Activated CD8-positive, alpha-beta T cell treated with anti-CD3 and anti-CD28 coated beads for 36 hours (primary cell): Measurements from ENCODE around the gene KIF26A. TPM values are rescaled to one million over a fixed set of nuclear protein-coding genes. Genes with fewer than 3 reads are reported as not detected.

Experiments used
- ATAC-seq: fragments of 200-7000 bp; cut with Tn5 transposase; one replicate; pipeline ENCODE4 v1.10.0; 2021; ENCODE audit warnings: mild to moderate bottlenecking, moderate library complexity
- CTCF ChIA-PET: fragments of 350-600 bp; sonication (Branson Sonifier 250); formaldehyde crosslinking; loops from one replicate; lab custom pipeline; 2021; ENCODE audit warnings: antibody characterized with exemption; lab: Charles Lee
- POLR2A ChIA-PET: fragments of 350-600 bp; sonication (Branson Sonifier 250); formaldehyde crosslinking; loops from one replicate; lab custom pipeline; 2021; ENCODE audit warnings: antibody characterized with exemption; lab: Charles Lee
- DNase-seq: peaks from one replicate; pipeline ENCODE4 v3.0.0-alpha.2; 2020
- H3K27ac Mint-ChIP-seq: one replicate; pipeline ENCODE4 v1.8.0; 2021; ENCODE audit warnings: mild to moderate bottlenecking, mixed read lengths
- H3K27me3 Mint-ChIP-seq: one replicate; pipeline ENCODE4 v1.8.0; 2021; ENCODE audit warnings: mixed read lengths
- H3K36me3 Mint-ChIP-seq: one replicate; pipeline ENCODE4 v1.8.0; 2021; ENCODE audit warnings: low read depth, mixed read lengths
- H3K4me1 Mint-ChIP-seq: one replicate; pipeline ENCODE4 v1.8.0; 2021; ENCODE audit warnings: low read depth, mixed read lengths
- H3K4me3 Mint-ChIP-seq: one replicate; pipeline ENCODE4 v1.8.0; 2021; ENCODE audit warnings: mild to moderate bottlenecking, moderate library complexity, mixed read lengths
- H3K9me3 Mint-ChIP-seq: one replicate; pipeline ENCODE4 v1.8.0; 2021; ENCODE audit warnings: mixed read lengths
- intact Hi-C: fragments of 100-400 bp; cut with micrococcal nuclease; formaldehyde crosslinking; loops from one replicate; pipeline ENCODE4 v1.10.0; 2022
- total RNA-seq, 2 experiments: library from RNA; stranded (reverse); gene quantifications; one replicate each; pipeline ENCODE4 v1.2.3, GENCODE V29; 2021
- TF ChIP-seq, protein P1 (sequence below): fragments of 200-600 bp; IDR thresholded peaks from one replicate; pipeline ENCODE4 v1.8.0; 2022; ENCODE audit warnings: antibody characterized with exemption, mild to moderate bottlenecking

The KIF26A gene
- total RNA-seq, 2 experiments from 2014 or later: 0.59 to 0.65 TPM

DNA sequence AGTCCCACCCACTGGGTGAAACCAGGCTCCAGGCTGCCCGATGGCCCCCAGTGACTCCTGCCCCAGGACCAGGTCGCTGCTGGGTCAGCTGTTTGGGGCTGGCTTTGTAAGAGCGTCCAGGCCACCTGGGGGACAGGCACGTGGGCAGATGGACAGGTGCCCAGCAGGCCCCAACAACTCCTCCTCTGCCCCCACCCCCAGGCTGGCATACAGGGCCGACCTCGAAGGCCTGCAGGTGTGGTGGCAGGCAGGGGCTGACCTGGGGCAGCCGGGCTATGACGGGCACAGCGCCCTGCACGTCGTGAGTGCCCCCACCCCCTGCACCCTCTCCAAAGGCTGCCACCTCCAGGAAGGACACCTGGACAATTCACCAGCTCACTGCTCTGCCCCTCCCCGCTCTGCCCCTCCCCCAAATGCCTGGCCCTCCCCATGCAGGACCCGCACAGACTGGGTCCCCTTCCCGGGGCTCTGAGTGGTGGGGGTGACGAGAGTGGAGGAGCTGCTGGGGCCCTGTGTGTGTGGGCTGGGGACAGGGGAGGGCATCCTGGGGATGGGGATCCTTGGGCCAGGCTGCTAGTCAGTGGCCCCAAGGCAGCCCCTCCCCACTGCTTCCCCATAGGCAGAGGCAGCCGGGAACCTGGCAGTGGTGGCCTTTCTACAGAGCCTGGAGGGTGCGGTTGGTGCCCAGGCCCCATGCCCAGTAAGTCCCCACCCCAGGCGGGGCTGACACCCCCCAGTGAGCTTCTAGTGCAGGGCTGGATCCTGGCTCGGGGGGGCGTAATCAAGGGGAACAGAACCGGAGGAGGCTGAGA, 26.9 kb upstream of the KIF26A start:
- DNase-seq: no peak
- TF ChIP-seq, protein P1, sequence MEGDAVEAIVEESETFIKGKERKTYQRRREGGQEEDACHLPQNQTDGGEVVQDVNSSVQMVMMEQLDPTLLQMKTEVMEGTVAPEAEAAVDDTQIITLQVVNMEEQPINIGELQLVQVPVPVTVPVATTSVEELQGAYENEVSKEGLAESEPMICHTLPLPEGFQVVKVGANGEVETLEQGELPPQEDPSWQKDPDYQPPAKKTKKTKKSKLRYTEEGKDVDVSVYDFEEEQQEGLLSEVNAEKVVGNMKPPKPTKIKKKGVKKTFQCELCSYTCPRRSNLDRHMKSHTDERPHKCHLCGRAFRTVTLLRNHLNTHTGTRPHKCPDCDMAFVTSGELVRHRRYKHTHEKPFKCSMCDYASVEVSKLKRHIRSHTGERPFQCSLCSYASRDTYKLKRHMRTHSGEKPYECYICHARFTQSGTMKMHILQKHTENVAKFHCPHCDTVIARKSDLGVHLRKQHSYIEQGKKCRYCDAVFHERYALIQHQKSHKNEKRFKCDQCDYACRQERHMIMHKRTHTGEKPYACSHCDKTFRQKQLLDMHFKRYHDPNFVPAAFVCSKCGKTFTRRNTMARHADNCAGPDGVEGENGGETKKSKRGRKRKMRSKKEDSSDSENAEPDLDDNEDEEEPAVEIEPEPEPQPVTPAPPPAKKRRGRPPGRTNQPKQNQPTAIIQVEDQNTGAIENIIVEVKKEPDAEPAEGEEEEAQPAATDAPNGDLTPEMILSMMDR: no peak
- intact Hi-C loops: no loop called here

DNA sequence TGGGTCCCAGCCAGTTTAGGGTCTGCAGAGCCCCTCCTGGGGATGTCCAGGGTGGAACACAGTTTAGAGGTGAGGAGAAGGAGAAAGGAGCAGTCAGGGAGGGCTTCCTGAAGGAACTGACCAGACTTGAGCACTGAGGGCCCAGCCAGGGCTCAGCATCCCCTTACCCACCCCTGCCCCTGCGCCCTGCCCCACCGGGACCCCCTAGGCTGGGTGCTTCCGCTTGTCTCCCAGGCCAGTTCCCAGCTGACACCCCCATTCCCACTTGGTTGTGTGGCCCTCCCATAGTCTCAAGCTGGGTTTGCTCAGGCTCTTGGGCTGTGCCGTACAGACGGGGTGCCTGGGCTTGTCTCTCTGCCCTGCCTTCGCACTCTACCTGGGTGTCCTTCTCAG, 26.3 kb upstream of the KIF26A start:
- no peak for DNase-seq
- TF ChIP-seq, protein P1: no peak
- H3K9me3 Mint-ChIP-seq: no peaks in the 10 kb centered on the region
- intact Hi-C loops: no loop called here
- peaks cover 10% of the 10 kb centered on the region for H3K27me3 Mint-ChIP-seq
- H3K36me3 Mint-ChIP-seq: no peaks in the 10 kb centered on the region
- H3K4me3 Mint-ChIP-seq: no peak overlapping the region
- CTCF ChIA-PET: no interaction called here
- ATAC-seq: no peak
- POLR2A ChIA-PET: no interaction called here
- no peaks in the 10 kb centered on the region for H3K4me1 Mint-ChIP-seq
- H3K27ac Mint-ChIP-seq: no peak overlapping the region

More for the DNA sequence above, 26.9 kb upstream of the KIF26A start:
- Mint-ChIP-seq H3K9me3 (no peaks in the 10 kb centered on the region), H3K36me3 (no peaks in the 10 kb centered on the region), H3K4me1 (no peaks in the 10 kb centered on the region), H3K27ac (no peak overlapping the region), H3K27me3 (peaks cover 10% of the 10 kb centered on the region), H3K4me3 (no peak overlapping the region)
- ChIA-PET POLR2A (no interaction called here), CTCF (no interaction called here)
- no peak for ATAC-seq

DNA sequence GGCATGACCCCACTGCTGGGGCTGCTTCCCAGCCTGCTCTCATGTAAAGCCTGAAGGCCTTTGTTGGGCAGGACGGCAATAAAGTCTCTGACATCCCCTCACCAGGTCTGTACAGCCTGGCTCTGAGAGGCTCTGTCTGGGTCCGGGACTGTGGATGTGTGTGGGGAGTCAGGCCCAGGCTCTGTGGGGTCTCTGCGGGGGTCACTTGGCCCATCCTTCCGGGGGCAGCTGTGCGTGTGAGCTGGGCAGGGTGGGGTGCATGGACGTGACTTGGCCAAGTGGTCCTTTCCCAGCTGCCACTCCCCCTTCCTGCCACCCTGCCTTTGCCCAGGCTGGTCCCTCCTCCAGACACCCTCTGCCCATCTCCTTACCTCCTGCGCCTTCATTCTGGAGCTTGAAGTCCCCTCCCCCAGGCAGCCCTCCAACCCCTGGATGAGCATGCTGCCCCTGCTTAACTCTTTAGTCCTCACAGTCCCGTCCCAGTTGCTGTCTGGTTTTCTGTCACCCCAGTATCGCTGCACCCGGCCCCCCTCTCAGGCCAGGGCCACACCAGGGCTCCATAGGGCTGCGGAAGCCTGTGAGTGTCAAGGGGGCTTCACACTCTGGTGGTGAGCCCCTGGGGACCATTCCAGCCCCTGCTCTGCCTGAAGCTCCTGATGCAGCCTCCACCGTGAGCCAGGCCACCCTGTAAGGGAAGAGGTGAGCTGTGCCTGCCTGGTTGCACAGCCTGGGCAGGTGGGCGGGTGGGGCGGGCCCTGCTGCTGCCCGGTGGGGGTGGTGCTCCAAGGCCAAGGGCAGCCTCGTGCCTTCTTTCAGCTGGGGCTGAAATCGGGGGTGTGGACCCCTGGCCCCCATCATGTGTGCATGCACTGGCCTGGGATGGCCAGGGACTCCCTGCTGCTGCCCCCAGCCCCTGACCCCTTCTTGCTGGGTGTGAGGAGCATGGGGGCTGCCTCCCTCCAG, 25.5 kb upstream of the KIF26A start:
- POLR2A ChIA-PET: no interaction called here
- Mint-ChIP-seq H3K36me3 (no peaks in the 10 kb centered on the region), H3K27ac (no peak overlapping the region), H3K4me1 (no peaks in the 10 kb centered on the region), H3K27me3 (peaks cover 12% of the 10 kb centered on the region), H3K4me3 (no peak overlapping the region), H3K9me3 (no peaks in the 10 kb centered on the region)
- no peak for DNase-seq
- TF ChIP-seq, protein P1: no peak
- intact Hi-C loops: no loop called here
- CTCF ChIA-PET: no interaction called here
- ATAC-seq: no peak

GRCh38 chr14:104113631-104114420, 24.6 kb upstream of the KIF26A start:
- ChIA-PET POLR2A (interaction anchor here (1.3 kb wide), 1 partner anchor 10 kb away, joined by 3 read pairs; no protein-coding TSS in a partner anchor), CTCF (interaction anchor here (1.4 kb wide), 1 partner anchor 36 kb away, joined by 4 read pairs; no protein-coding TSS in a partner anchor)
- no peaks in the 10 kb centered on the region for H3K9me3 Mint-ChIP-seq
- ATAC-seq (no peak), DNase-seq (no peak)
- H3K27ac Mint-ChIP-seq: no peak overlapping the region
- no peak overlapping the region for H3K4me3 Mint-ChIP-seq
- no peaks in the 10 kb centered on the region for H3K4me1 Mint-ChIP-seq
- H3K36me3 Mint-ChIP-seq: no peaks in the 10 kb centered on the region
- intact Hi-C loops: no loop called here
- H3K27me3 Mint-ChIP-seq: peaks cover 18% of the 10 kb centered on the region
- TF ChIP-seq, protein P1: no peak
